Activated T-cell treated with anti-CD3 and anti-CD28 coated beads for 4 hours (primary cell): Measurements from ENCODE around the gene SPOCK2.

Experiments used
- DNase-seq: peaks from one replicate; pipeline ENCODE4 v3.0.0-alpha.2; 2020

SPOCK2 gene

GRCh38 chr10:72069751-72070526 lies 18.4 kb downstream of the SPOCK2 start:
- no peak for DNase-seq

GRCh38 chr10:72068901-72069446 lies 19.4 kb downstream of the SPOCK2 start:
- DNase-seq = no peak

GRCh38 chr10:72068126-72068765 lies 20.1 kb downstream of the SPOCK2 start:
- DNase-seq = no peak

- no peak for DNase-seq
These were observed 20.8 kb downstream of the SPOCK2 start for GRCh38 chr10:72067463-72068125.

- DNase-seq = no peak
These were observed 21.8 kb downstream of the SPOCK2 start for GRCh38 chr10:72066318-72067284.

- no peak for DNase-seq
These were observed 22.8 kb downstream of the SPOCK2 start for GRCh38 chr10:72065439-72066025.

GRCh38 chr10:72063703-72064391 lies 24.5 kb downstream of the SPOCK2 start:
- DNase-seq = no peak

- DNase-seq = no peak
These were observed 25.3 kb downstream of the SPOCK2 start for GRCh38 chr10:72062832-72063702.

GRCh38 chr10:72062382-72062781 lies 26.0 kb downstream of the SPOCK2 start:
- no peak for DNase-seq

GRCh38 chr10:72061930-72062329 lies 26.4 kb downstream of the SPOCK2 start:
- no peak for DNase-seq

GRCh38 chr10:72061491-72061890 lies 26.9 kb downstream of the SPOCK2 start:
- DNase-seq = no peak

- DNase-seq = no peak
These were observed 28.2 kb downstream of the SPOCK2 start for GRCh38 chr10:72059843-72060822.

GRCh38 chr10:72058989-72059842 lies 29.1 kb downstream of the SPOCK2 start:
- DNase-seq = peak; percentile 40

GRCh38 chr10:72058347-72058898 lies 29.9 kb downstream of the SPOCK2 start:
- no peak for DNase-seq

GRCh38 chr10:72056932-72057751 lies 31.2 kb downstream of the SPOCK2 start:
- DNase-seq = no peak

- no peak for DNase-seq
These were observed 32.2 kb downstream of the SPOCK2 start for GRCh38 chr10:72056113-72056512.

- DNase-seq = no peak
These were observed 34.7 kb downstream of the SPOCK2 start for GRCh38 chr10:72053690-72054089.
